GM23338 (cell line): Measurements from ENCODE around the gene SCN1B. TPM values are rescaled to one million over a fixed set of nuclear protein-coding genes. Genes with fewer than 3 reads are reported as not detected.
A peak's percentile ranks its signal among the peaks of the same experiment; 100 is the strongest.

Experiments
- ATAC-seq: fragments of 200-7000 bp; cut with Tn5 transposase; 3 replicates; pipeline ENCODE4 v1.9.1; 2020
- DNase-seq: peaks from one replicate; pipeline ENCODE4 v3.0.0-alpha.2; 2015; ENCODE audit warnings: low spot score
- H2AFZ ChIP-seq: fragments of 200-600 bp; sonication (generic); 2 replicates; pipeline ENCODE4 v1.8.0; 2016; ENCODE audit warnings: antibody characterized with exemption, mild to moderate bottlenecking, moderate library complexity
- H3F3A ChIP-seq: fragments of 200-600 bp; sonication (generic); replicated peaks from 2 replicates; pipeline ENCODE4 v1.8.0; 2017; ENCODE audit warnings: antibody characterized with exemption, mixed run types, low read depth
- H3K27ac ChIP-seq: fragments of 200-600 bp; sonication (generic); 2 replicates; pipeline ENCODE4 v1.6.1; 2016; ENCODE audit warnings: low read depth
- H3K27me3 ChIP-seq: fragments of 200-600 bp; sonication (generic); 2 replicates; pipeline ENCODE4 v1.8.0; 2016; ENCODE audit warnings: mild to moderate bottlenecking, mixed run types, moderate library complexity; ENCODE audit not compliant: insufficient read depth
- H3K36me3 ChIP-seq: fragments of 200-600 bp; sonication (generic); 2 replicates; pipeline ENCODE4 v1.8.0; 2016; ENCODE audit warnings: mild to moderate bottlenecking; ENCODE audit not compliant: insufficient read depth
- H3K4me1 ChIP-seq: fragments of 200-600 bp; sonication (generic); 2 replicates; pipeline ENCODE4 v1.8.0; 2016; ENCODE audit warnings: mild to moderate bottlenecking, moderate library complexity; ENCODE audit not compliant: insufficient read depth
- H3K4me2 ChIP-seq: fragments of 200-600 bp; sonication (generic); 2 replicates; pipeline ENCODE4 v1.7.1; 2017; ENCODE audit warnings: mixed run types
- H3K4me3 ChIP-seq: fragments of 200-600 bp; sonication (generic); 2 replicates; pipeline ENCODE4 v1.6.1; 2016; ENCODE audit warnings: mixed run types
- H3K79me2 ChIP-seq: fragments of 200-600 bp; sonication (generic); replicated peaks from 2 replicates; pipeline ENCODE4 v1.8.0; 2017; ENCODE audit warnings: mild to moderate bottlenecking; ENCODE audit not compliant: insufficient read depth
- H3K9me2 ChIP-seq: fragments of 200-600 bp; sonication (generic); 2 replicates; pipeline ENCODE4 v1.8.0; 2017; ENCODE audit not compliant: insufficient read depth
- H4K20me1 ChIP-seq: fragments of 200-600 bp; sonication (generic); replicated peaks from 2 replicates; pipeline ENCODE4 v1.8.0; 2017; ENCODE audit warnings: mild to moderate bottlenecking; ENCODE audit not compliant: insufficient read depth
- H3K27ac Mint-ChIP-seq: 2 replicates; pipeline ENCODE4 v1.8.0; 2020; ENCODE audit warnings: inconsistent platforms, mild to moderate bottlenecking, moderate library complexity, mixed read lengths
- H3K27me3 Mint-ChIP-seq: 3 replicates; pipeline ENCODE4 v1.8.0; 2022; ENCODE audit warnings: low read depth, mild to moderate bottlenecking, moderate library complexity, mixed read lengths, inconsistent platforms; ENCODE audit not compliant: insufficient read depth, poor library complexity
- H3K36me3 Mint-ChIP-seq: 3 replicates; pipeline ENCODE4 v1.8.0; 2021; ENCODE audit warnings: low read depth, mild to moderate bottlenecking, inconsistent platforms, moderate library complexity, mixed read lengths
- H3K4me1 Mint-ChIP-seq: 3 replicates; pipeline ENCODE4 v1.8.0; 2020; ENCODE audit warnings: mild to moderate bottlenecking, inconsistent platforms, mixed read lengths
- H3K4me3 Mint-ChIP-seq: 3 replicates; pipeline ENCODE4 v1.8.0; 2021; ENCODE audit warnings: moderate library complexity, mild to moderate bottlenecking, inconsistent platforms, mixed read lengths
- H3K9me3 Mint-ChIP-seq: 3 replicates; pipeline ENCODE4 v1.8.0; 2020; ENCODE audit warnings: moderate library complexity, mild to moderate bottlenecking, inconsistent platforms, mixed read lengths
- CTCF ChIP-seq, 2 experiments: fragments of 200-600 bp in 1 of 2; sonication (generic) in 1 of 2; conservative IDR thresholded peaks; 2 replicates each; pipeline versions ENCODE4 v1.5.1 to v1.6.1; 2016 to 2017; ENCODE audit warnings: antibody characterized with exemption in 2 of 2, low read depth in 2 of 2, mild to moderate bottlenecking in 2 of 2, moderate library complexity in 1 of 2
- POLR2AphosphoS5 ChIP-seq: IDR thresholded peaks from 2 replicates; pipeline ENCODE4 v1.6.1; 2016; ENCODE audit warnings: antibody characterized with exemption, low read depth
- ZNF462 ChIP-seq: fragments of 250-450 bp; sonication (Bioruptor Pico); IDR thresholded peaks from 2 replicates; pipeline ENCODE4 v1.5.0; 2020; ENCODE audit warnings: mild to moderate bottlenecking, moderate library complexity
- polyA plus RNA-seq: library from polyadenylated mRNA; unstranded; fragments of >200 nt; fragmentation: Nextera tagmentation; extraction: Ambion mirVana; gene quantifications from 2 replicates; pipeline ENCODE4 v1.2.1, GENCODE V29; 2016
- total RNA-seq: library from RNA; depleted of rRNA; stranded (reverse); fragments of >200 nt; shearing (Covaris generic); gene quantifications from 2 replicates; pipeline ENCODE4 v1.2.3, GENCODE V29; 2014

The SCN1B gene
- total and polyA plus RNA-seq, 2 experiments from 2014 or later: 1.7 to 4.8 TPM

GRCh38 chr19:35027009-35027408 is 3.3 kb upstream of the SCN1B start (continued):
- TF ChIP-seq ZNF462 (CRISPR knock-in tag) (no peak), POLR2AphosphoS5 (no peak), CTCF (conservative IDR thresholded peaks at IDR 0.05; ENCODE audit: low read depth in 2 of 2) (no peak)

GRCh38 chr19:35027851-35028599 is 2.2 kb upstream of the SCN1B start:
- Histone ChIP-seq H3K9me2 (no peaks in the 10 kb centered on the region), H3K27ac (no peak overlapping the region), H4K20me1 (peaks cover 11% of the 10 kb centered on the region; the same call in 1 of the 2 replicates), H2AFZ (no peak overlapping the region), H3K79me2 (no peaks in the 10 kb centered on the region), H3K4me1 (peaks cover 15% of the 10 kb centered on the region), H3K4me2 (no peak overlapping the region), H3F3A (peaks cover 50% of the 10 kb centered on the region), H3K4me3 (no peak overlapping the region), H3K27me3 (peaks cover 30% of the 10 kb centered on the region), H3K36me3 (peaks cover 36% of the 10 kb centered on the region)
- Mint-ChIP-seq H3K27ac (no peak overlapping the region), H3K4me3 (no peak overlapping the region), H3K36me3 (peaks cover 53% of the 10 kb centered on the region), H3K27me3 (peaks cover 42% of the 10 kb centered on the region), H3K9me3 (peaks cover 7% of the 10 kb centered on the region; the same call in 2 of the 3 replicates), H3K4me1 (peaks cover 6% of the 10 kb centered on the region; the same call in 2 of the 3 replicates)
- ATAC-seq (no peak), DNase-seq (peak; percentile 28)
- TF ChIP-seq ZNF462 (CRISPR knock-in tag): no peak
- TF ChIP-seq CTCF (conservative IDR thresholded peaks at IDR 0.05; ENCODE audit: low read depth in 2 of 2): no peak
